ENCODE data around the gene BCKDK. TPM values are rescaled to one million over a fixed set of nuclear protein-coding genes. Genes with fewer than 3 reads are reported as not detected.
A peak's percentile ranks its signal among the peaks of the same experiment; 100 is the strongest.

BCKDK gene
- total and polyA plus RNA-seq, 2 of the 13 experiments (the other 11 are each of a cell fraction or from before 2014, with no cell fraction given): 24.9 to 42.6 TPM

GRCh38 chr16:31149894-31150890 is 42.0 kb downstream of the BCKDK start, which contains the start of gene PRSS36 (continued):
- TF ChIP-seq NR2F1 (CRISPR knock-in tag; IDR thresholded peaks at IDR 0.05): peak in 1 of 2 experiments; percentile 44; a peak in 1 of 4 replicates
- no peak for TF ChIP-seq ZBTB20 (CRISPR knock-in tag; IDR thresholded peaks at IDR 0.05; ENCODE audit: borderline replicate concordance, low read depth)
- no peak for TF ChIP-seq ZNF496 (CRISPR knock-in tag; IDR thresholded peaks at IDR 0.05; ENCODE audit: insufficient replicate concordance)
- TF ChIP-seq TCF7 (IDR thresholded peaks at IDR 0.05; ENCODE audit: low read depth): no peak
- TF ChIP-seq ZFP91 (CRISPR knock-in tag; IDR thresholded peaks at IDR 0.05; ENCODE audit: borderline replicate concordance): peak; percentile 17; the same call in 1 of the 2 replicates
- TF ChIP-seq RAD21 (CRISPR knock-in tag; IDR thresholded peaks at IDR 0.05): no peak
- TF ChIP-seq KDM6A (CRISPR knock-in tag; IDR thresholded peaks at IDR 0.05; ENCODE audit: low read depth): no peak
- peak; percentile 29; the same call in 1 of the 2 replicates for TF ChIP-seq ZNF770 (CRISPR knock-in tag; IDR thresholded peaks at IDR 0.05)
- TF ChIP-seq FOXP1 (IDR thresholded peaks at IDR 0.05): no peak
- no peak for TF ChIP-seq FOXP1 (CRISPR knock-in tag; IDR thresholded peaks at IDR 0.05)
- peak; percentile 51 for TF ChIP-seq ZNF687 (CRISPR knock-in tag; IDR thresholded peaks at IDR 0.05)
- TF ChIP-seq HDAC6 (IDR thresholded peaks at IDR 0.05; ENCODE audit: low read depth, low read length): no peak
- TF ChIP-seq ZNF280D (CRISPR knock-in tag; IDR thresholded peaks at IDR 0.05): no peak
- TF ChIP-seq MYNN (CRISPR knock-in tag; IDR thresholded peaks at IDR 0.05; ENCODE audit: low read depth): no peak
- no peak for TF ChIP-seq MAX (IDR thresholded peaks at IDR 0.05)
- no peak for TF ChIP-seq ZNF207 (IDR thresholded peaks at IDR 0.05; ENCODE audit: borderline replicate concordance)
